Neural cell (in vitro differentiated cells): ENCODE results near the gene CRADD. TPM values are rescaled to one million over a fixed set of nuclear protein-coding genes. Genes with fewer than 3 reads are reported as not detected.

Source experiments
- H2AFZ ChIP-seq: fragments of 200-600, 300-800 bp; sonication (generic), shearing (Covaris generic); 2 replicates; pipeline ENCODE4 v1.6.0; 2014; ENCODE audit warnings: low read depth, mild to moderate bottlenecking, antibody characterized with exemption, low read length, moderate library complexity
- H3F3A ChIP-seq: fragments of 200-600 bp; shearing (Covaris generic); 2 replicates; pipeline ENCODE4 v1.6.1; 2016; ENCODE audit warnings: mild to moderate bottlenecking, moderate library complexity, mixed read lengths, antibody characterized with exemption, low read length; ENCODE audit not compliant: insufficient read depth, poor library complexity, severe bottlenecking
- H3K27ac ChIP-seq: fragments of 200-600, 300-800 bp; sonication (generic), shearing (Covaris generic); 2 replicates; pipeline ENCODE4 v1.5.1; 2014; ENCODE audit warnings: mild to moderate bottlenecking, low read length, moderate library complexity
- H3K27me3 ChIP-seq: fragments of 300-800, 200-600 bp; sonication (generic), shearing (Covaris generic); 2 replicates; pipeline ENCODE4 v1.6.0; 2014; ENCODE audit warnings: mild to moderate bottlenecking, low read depth, low read length, moderate library complexity; ENCODE audit not compliant: insufficient read depth
- H3K36me3 ChIP-seq: fragments of 300-800, 200-600 bp; sonication (generic), shearing (Covaris generic); 2 replicates; pipeline ENCODE4 v1.5.1; 2014; ENCODE audit warnings: mild to moderate bottlenecking, antibody characterized with exemption, low read length, moderate library complexity; ENCODE audit not compliant: insufficient read depth
- H3K4me2 ChIP-seq: fragments of 300-800, 200-600 bp; sonication (generic), shearing (Covaris generic); 2 replicates; pipeline ENCODE4 v1.6.0; 2014; ENCODE audit warnings: mild to moderate bottlenecking, low read length
- H3K4me3 ChIP-seq: fragments of 300-800, 200-600 bp; sonication (generic), shearing (Covaris generic); 2 replicates; pipeline ENCODE4 v1.5.1; 2014; ENCODE audit warnings: mild to moderate bottlenecking, low read length, moderate library complexity
- H3K79me2 ChIP-seq: fragments of 200-600 bp; shearing (Covaris generic); replicated peaks from 2 replicates; pipeline ENCODE4 v1.6.0; 2014; ENCODE audit warnings: mild to moderate bottlenecking, low read length, moderate library complexity; ENCODE audit not compliant: insufficient read depth
- H3K9ac ChIP-seq: fragments of 300-800, 200-600 bp; sonication (generic), shearing (Covaris generic); 2 replicates; pipeline ENCODE4 v1.6.1; 2016; ENCODE audit warnings: mild to moderate bottlenecking, low read length, mixed read lengths
- H3K9me2 ChIP-seq: fragments of 200-600 bp; shearing (Covaris generic); 2 replicates; pipeline ENCODE4 v1.6.1; 2016; ENCODE audit warnings: mild to moderate bottlenecking, low read length, mixed read lengths; ENCODE audit not compliant: insufficient read depth
- H3K9me3 ChIP-seq: fragments of 200-600, 300-800 bp; sonication (generic), shearing (Covaris generic); 2 replicates; pipeline ENCODE4 v1.6.1; 2016; ENCODE audit warnings: mild to moderate bottlenecking, mixed run types, low read length, moderate library complexity, mixed read lengths
- H4K20me1 ChIP-seq: fragments of 200-600 bp; shearing (Covaris generic); 2 replicates; pipeline ENCODE4 v1.6.1; 2016; ENCODE audit warnings: mild to moderate bottlenecking, mixed run types; ENCODE audit not compliant: insufficient read depth
- EP300 ChIP-seq: fragments of 450-650 bp; conservative IDR thresholded peaks from 2 replicates; pipeline ENCODE4 v1.6.1; 2014; ENCODE audit warnings: antibody characterized with exemption, mild to moderate bottlenecking, moderate library complexity; ENCODE audit not compliant: poor library complexity, severe bottlenecking
- EZH2 ChIP-seq: fragments of 200-600, 300-800 bp; shearing (Covaris generic), sonication (generic); IDR thresholded peaks from 2 replicates; pipeline ENCODE4 v1.6.1; 2014; ENCODE audit warnings: antibody characterized with exemption, low read length, borderline replicate concordance, mild to moderate bottlenecking; ENCODE audit not compliant: insufficient read depth, poor library complexity, severe bottlenecking
- MXI1 ChIP-seq: fragments of 450-650 bp; conservative IDR thresholded peaks from 2 replicates; pipeline ENCODE4 v1.6.1; 2014; ENCODE audit warnings: antibody characterized with exemption, mild to moderate bottlenecking; ENCODE audit not compliant: poor library complexity, severe bottlenecking
- POLR2AphosphoS5 ChIP-seq: IDR thresholded peaks from 2 replicates; pipeline ENCODE4 v1.6.1; 2012
- RAD21 ChIP-seq: fragments of 450-650 bp; conservative IDR thresholded peaks from 2 replicates; pipeline ENCODE4 v1.6.1; 2014; ENCODE audit warnings: antibody characterized with exemption, mild to moderate bottlenecking, moderate library complexity
- SMC3 ChIP-seq: fragments of 450-650 bp; conservative IDR thresholded peaks from 2 replicates; pipeline ENCODE4 v1.6.1; 2014; ENCODE audit warnings: antibody characterized with exemption, mild to moderate bottlenecking, moderate library complexity; ENCODE audit not compliant: poor library complexity
- TAF1 ChIP-seq: IDR thresholded peaks from 2 replicates; pipeline ENCODE4 v1.6.1; 2012; ENCODE audit warnings: low read depth
- polyA plus RNA-seq: library from polyadenylated mRNA; depleted of rRNA; stranded (reverse); fragments of >200 nt; gene quantifications from 2 replicates; pipeline ENCODE4 v1.2.3, GENCODE V29; 2014
- TF ChIP-seq, protein P1 (sequence below): fragments of 450-650 bp; IDR thresholded peaks from 2 replicates; pipeline ENCODE4 v1.5.1; 2014; ENCODE audit warnings: antibody characterized with exemption, mild to moderate bottlenecking, moderate library complexity; ENCODE audit not compliant: poor library complexity, severe bottlenecking
- TF ChIP-seq, protein P2 (sequence below): IDR thresholded peaks from 2 replicates; pipeline ENCODE4 v1.6.1; 2012; ENCODE audit warnings: borderline replicate concordance

Gene CRADD
- polyA plus RNA-seq, 1 donor from 2014 or later = 23.5 TPM

DNA sequence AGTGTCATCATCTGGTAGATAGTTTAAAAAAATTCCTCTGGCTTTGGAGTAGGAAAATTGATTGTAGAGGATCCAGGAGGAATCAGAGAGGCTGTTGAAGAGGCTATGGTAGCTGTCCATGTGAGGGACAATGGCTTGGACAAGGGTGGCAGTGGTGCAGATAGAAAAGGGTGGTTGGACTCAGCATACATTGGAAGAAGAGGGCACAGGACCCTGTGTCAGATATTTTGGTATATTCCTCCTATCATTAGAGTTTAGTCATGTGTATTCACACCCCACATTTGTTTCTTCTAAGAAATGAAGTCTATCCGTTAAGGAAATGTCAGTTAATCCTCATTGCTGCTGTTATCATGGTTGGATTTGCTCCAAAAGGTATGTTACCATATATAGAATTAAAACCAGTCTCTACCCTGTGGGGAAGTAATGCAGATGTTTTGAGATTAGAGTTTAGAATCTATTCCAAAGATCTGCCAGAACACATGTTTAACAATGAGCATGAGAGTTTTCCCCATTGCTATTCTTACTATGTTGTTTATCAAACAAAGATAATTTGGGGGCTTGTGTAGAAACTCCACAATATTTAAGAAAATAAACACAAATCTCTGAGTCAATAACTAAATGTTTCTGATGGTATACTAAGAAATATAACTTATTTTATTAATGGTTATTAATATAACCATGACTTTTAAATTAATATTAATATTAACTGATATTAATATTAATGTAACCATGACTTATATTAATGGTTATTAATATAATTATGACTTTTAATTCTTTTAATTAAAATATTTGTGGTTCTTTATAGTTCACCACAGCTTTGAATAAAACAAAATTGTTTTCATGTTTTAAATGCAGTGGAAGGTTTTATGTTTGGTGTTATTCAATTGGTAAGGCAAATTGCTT lies 80.9 kb downstream of the CRADD start:
- Histone ChIP-seq H3F3A (no peaks in the 10 kb centered on the region), H3K27ac (no peak overlapping the region), H3K9me3 (no peaks in the 10 kb centered on the region), H3K4me2 (no peak overlapping the region), H3K36me3 (no peaks in the 10 kb centered on the region), H3K9ac (no peak overlapping the region), H3K27me3 (no peaks in the 10 kb centered on the region), H3K9me2 (no peaks in the 10 kb centered on the region), H3K4me3 (no peak overlapping the region), H2AFZ (no peak overlapping the region), H3K79me2 (no peaks in the 10 kb centered on the region), H4K20me1 (no peaks in the 10 kb centered on the region)
- TF ChIP-seq EP300 (no peak), RAD21 (no peak), SMC3 (no peak), TAF1 (no peak), MXI1 (no peak), POLR2AphosphoS5 (no peak), EZH2 (no peak)
- TF ChIP-seq, protein P1, sequence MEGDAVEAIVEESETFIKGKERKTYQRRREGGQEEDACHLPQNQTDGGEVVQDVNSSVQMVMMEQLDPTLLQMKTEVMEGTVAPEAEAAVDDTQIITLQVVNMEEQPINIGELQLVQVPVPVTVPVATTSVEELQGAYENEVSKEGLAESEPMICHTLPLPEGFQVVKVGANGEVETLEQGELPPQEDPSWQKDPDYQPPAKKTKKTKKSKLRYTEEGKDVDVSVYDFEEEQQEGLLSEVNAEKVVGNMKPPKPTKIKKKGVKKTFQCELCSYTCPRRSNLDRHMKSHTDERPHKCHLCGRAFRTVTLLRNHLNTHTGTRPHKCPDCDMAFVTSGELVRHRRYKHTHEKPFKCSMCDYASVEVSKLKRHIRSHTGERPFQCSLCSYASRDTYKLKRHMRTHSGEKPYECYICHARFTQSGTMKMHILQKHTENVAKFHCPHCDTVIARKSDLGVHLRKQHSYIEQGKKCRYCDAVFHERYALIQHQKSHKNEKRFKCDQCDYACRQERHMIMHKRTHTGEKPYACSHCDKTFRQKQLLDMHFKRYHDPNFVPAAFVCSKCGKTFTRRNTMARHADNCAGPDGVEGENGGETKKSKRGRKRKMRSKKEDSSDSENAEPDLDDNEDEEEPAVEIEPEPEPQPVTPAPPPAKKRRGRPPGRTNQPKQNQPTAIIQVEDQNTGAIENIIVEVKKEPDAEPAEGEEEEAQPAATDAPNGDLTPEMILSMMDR = no peak
- TF ChIP-seq, protein P2, sequence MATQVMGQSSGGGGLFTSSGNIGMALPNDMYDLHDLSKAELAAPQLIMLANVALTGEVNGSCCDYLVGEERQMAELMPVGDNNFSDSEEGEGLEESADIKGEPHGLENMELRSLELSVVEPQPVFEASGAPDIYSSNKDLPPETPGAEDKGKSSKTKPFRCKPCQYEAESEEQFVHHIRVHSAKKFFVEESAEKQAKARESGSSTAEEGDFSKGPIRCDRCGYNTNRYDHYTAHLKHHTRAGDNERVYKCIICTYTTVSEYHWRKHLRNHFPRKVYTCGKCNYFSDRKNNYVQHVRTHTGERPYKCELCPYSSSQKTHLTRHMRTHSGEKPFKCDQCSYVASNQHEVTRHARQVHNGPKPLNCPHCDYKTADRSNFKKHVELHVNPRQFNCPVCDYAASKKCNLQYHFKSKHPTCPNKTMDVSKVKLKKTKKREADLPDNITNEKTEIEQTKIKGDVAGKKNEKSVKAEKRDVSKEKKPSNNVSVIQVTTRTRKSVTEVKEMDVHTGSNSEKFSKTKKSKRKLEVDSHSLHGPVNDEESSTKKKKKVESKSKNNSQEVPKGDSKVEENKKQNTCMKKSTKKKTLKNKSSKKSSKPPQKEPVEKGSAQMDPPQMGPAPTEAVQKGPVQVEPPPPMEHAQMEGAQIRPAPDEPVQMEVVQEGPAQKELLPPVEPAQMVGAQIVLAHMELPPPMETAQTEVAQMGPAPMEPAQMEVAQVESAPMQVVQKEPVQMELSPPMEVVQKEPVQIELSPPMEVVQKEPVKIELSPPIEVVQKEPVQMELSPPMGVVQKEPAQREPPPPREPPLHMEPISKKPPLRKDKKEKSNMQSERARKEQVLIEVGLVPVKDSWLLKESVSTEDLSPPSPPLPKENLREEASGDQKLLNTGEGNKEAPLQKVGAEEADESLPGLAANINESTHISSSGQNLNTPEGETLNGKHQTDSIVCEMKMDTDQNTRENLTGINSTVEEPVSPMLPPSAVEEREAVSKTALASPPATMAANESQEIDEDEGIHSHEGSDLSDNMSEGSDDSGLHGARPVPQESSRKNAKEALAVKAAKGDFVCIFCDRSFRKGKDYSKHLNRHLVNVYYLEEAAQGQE = no peak

DNA sequence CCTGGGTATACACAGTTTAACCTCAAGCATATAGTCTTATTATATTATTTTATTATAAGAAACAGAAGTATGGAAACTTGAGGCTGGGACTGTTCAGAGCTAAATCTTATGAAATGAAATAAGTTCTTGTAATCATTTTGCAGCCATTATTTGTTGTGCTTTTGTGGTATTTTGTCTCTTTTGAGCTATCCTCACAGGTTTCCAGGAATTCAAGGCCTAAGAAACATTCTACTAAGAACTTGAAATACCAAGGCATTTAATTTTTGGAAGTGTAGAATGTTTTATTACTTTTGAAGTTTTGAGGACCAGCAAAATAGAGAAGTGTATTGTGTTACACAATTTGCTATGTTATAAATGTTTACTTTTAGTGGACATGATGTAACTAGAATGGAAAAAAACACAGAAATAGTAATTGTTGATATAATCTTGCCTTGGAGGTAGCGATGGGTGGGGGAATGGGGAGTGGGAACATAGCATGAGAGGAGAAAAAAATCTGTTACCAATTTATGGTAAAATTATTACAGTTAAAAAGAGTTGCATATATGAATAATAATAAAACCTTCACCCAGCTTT lies 81.7 kb downstream of the CRADD start:
- H3K9me2 ChIP-seq = no peaks in the 10 kb centered on the region
- H3K9ac ChIP-seq = no peak overlapping the region
- H3K36me3 ChIP-seq = no peaks in the 10 kb centered on the region
- H3F3A ChIP-seq = no peaks in the 10 kb centered on the region
- TF ChIP-seq, protein P1 = no peak
- no peaks in the 10 kb centered on the region for H3K79me2 ChIP-seq
- no peaks in the 10 kb centered on the region for H3K9me3 ChIP-seq
- H4K20me1 ChIP-seq = no peaks in the 10 kb centered on the region
- no peak overlapping the region for H3K4me2 ChIP-seq
- no peak overlapping the region for H3K4me3 ChIP-seq
- H3K27ac ChIP-seq = no peak overlapping the region
- no peak overlapping the region for H2AFZ ChIP-seq
- no peaks in the 10 kb centered on the region for H3K27me3 ChIP-seq
